Adipocyte (in vitro differentiated cells): ENCODE measurements around the gene VOPP1.

Experiments
- DNase-seq: peaks from one replicate; pipeline ENCODE4 v3.0.0-alpha.2; 2015; ENCODE audit warnings: low read depth
- H3K27me3 ChIP-seq: replicated peaks from 2 replicates; pipeline ENCODE4 v1.7.0; 2013; ENCODE audit warnings: mild to moderate bottlenecking, low read length, moderate library complexity; ENCODE audit not compliant: control insufficient read depth, insufficient read depth
- H3K36me3 ChIP-seq: 2 replicates; pipeline ENCODE4 v1.7.0; 2013; ENCODE audit warnings: low read length, mild to moderate bottlenecking, moderate library complexity; ENCODE audit not compliant: control insufficient read depth, insufficient read depth, severe bottlenecking
- H3K4me1 ChIP-seq: 2 replicates; pipeline ENCODE4 v1.7.0; 2013; ENCODE audit warnings: mild to moderate bottlenecking, low read length, moderate library complexity; ENCODE audit not compliant: control insufficient read depth, insufficient read depth
- H3K4me3 ChIP-seq: 2 replicates; pipeline ENCODE4 v1.7.0; 2013; ENCODE audit warnings: mild to moderate bottlenecking, low read length, moderate library complexity
- H3K9ac ChIP-seq: 2 replicates; pipeline ENCODE4 v1.7.0; 2013; ENCODE audit warnings: mild to moderate bottlenecking, low read length, moderate library complexity
- H3K9me3 ChIP-seq: 2 replicates; pipeline ENCODE4 v1.7.0; 2013; ENCODE audit warnings: mild to moderate bottlenecking, low read length, moderate library complexity; ENCODE audit not compliant: control insufficient read depth

VOPP1 gene

DNA sequence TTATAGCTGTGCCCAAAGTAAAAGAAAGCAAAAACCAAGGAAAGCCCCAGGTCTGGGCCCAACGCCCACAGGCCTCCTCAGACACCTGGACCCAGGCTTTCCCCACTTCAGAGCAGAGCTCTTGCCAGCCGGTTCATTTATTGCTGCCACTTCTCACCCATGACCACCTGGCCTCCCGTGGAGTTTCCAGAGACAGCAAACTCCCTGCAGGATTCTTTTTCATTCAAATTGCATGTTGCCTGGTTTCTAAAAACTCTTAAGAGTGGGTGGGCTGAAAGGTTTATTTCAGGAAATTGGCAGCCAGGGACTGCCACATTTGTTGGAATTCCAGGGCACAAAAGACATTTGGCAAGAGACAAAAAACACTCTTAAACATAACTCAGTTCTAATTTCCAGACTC, 4.7 kb downstream of the VOPP1 start:
- Histone ChIP-seq H3K4me1 (peaks cover 30% of the 10 kb centered on the region), H3K27me3 (no peaks in the 10 kb centered on the region), H3K9me3 (no peaks in the 10 kb centered on the region), H3K36me3 (no peaks in the 10 kb centered on the region), H3K4me3 (no peak overlapping the region), H3K9ac (no peak overlapping the region)
- no peak for DNase-seq

DNA sequence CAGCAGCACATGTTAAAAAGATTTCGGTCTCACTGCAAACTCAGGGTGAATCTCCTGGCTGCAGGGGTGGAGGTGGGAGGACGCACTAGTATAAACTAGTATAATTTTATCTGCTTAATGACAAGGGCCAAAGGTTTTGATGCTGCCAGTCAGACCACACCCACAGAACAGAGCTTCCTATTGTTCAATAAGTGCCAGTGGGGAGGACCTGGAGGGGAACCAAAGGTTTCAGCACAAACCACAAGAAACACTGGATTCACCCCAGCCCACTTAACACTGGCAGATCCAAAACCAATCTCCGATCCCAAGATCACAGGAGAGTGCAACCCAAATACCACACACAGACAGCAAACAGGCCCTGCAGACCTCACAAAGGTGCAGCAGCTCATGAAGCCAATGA, 6.6 kb downstream of the VOPP1 start:
- Histone ChIP-seq H3K36me3 (no peaks in the 10 kb centered on the region), H3K4me1 (peaks cover 30% of the 10 kb centered on the region), H3K4me3 (no peak overlapping the region), H3K27me3 (no peaks in the 10 kb centered on the region), H3K9ac (no peak overlapping the region), H3K9me3 (no peaks in the 10 kb centered on the region)
- no peak for DNase-seq

DNA sequence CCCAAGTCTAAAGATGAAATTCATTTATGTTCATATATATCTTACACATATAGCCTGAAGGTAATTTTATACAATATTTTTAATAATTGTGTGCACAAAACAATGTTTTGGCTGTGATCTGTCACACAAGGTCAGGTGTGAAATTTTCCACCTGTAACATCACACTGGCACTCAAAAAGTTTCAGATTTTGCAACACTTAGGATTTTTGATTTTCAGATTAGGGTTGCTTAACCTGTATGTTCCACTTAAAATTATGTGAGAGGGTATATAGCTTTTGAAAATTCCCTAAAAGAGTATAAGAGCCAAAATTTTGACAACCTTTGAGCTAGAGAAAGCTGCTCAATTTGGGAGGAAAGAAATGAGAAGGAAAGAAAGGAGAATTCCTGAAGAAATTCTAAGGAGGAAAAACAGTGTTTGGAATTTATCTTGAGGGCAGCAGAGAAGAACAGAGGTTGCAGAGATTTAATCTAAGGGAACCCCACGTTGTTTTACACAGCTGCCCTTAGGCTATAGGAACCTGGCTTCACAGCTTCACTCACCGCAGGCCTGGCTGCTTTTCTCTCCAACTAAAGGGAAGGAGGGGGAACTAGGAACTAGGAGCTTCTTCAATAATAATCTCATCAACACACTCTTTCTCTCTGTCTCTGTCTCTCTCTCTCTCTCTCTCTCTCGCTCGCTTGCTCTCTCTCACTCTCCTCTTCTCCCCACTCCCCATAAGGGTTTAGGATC, 8.5 kb downstream of the VOPP1 start:
- no peaks in the 10 kb centered on the region for H3K27me3 ChIP-seq
- H3K9ac ChIP-seq, result no peak overlapping the region
- H3K9me3 ChIP-seq, result no peaks in the 10 kb centered on the region
- H3K4me1 ChIP-seq, result peaks cover 19% of the 10 kb centered on the region
- H3K4me3 ChIP-seq, result no peak overlapping the region
- DNase-seq, result peak; percentile 47
- H3K36me3 ChIP-seq, result no peaks in the 10 kb centered on the region

DNA sequence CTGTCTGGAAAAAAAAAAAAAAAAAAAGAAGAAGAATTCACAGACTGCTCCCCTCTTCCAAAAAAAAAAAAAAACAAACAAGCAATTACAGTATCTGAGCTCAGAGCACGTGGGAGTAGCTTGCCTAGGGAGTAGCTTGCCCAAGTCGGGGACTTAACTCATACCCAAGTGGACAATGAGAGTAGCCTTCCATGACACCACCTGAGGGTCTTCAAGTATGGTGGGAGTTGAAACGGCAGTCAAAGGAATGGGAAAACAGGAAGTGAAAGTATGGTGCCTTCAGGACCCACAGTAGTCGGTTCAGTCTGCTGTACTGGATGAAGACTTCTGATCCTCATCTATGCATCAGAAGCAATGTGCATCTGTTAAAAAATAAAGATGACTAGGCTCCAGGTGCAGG, 10.6 kb downstream of the VOPP1 start:
- Histone ChIP-seq H3K9me3 (no peaks in the 10 kb centered on the region), H3K4me3 (no peak overlapping the region), H3K4me1 (peaks cover 9% of the 10 kb centered on the region), H3K27me3 (no peaks in the 10 kb centered on the region), H3K9ac (no peak overlapping the region), H3K36me3 (no peaks in the 10 kb centered on the region)
- DNase-seq, result no peak

DNA sequence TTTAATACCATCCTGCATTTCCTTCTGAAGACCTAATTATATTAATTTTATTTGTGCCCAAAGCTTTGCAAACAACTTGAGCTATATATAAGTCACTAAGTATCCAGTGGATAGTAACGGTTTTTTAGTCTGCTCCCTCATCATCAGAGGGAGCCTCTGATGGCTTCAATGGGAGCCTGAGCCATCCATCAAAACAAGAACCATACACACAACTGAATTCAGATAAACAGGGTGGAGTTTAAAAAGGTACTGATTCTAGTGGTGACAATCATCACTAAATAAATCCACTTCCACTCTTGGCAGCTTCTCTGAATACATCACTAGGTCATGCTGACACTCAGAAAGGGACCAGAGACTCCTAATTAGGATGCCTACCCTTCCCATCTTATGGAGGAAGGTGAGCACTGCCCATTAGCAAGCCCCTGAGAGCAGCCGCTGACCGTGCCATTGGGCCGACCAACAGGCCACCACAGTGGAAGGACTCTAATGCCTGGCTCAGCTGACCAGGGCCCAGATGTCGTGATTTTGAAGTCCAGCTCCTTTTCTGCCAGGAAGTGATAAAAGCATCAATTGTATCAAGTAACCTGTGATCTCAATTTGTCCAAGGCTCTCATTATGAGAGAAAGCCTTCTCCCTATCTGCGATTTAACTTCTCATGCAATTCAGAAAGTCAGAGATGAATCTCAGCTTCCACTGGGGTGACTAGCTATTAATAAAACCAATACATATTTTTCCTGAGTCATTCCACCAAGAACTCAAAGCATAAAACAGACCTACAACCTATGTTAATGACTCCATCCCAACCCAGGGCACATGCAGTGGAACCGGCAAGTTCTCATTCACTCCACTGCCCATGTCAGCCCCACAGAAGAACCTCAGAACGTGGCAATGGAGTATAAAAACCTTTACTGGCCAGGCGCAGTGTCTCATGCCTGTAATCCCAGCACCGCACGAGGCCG, 13.1 kb downstream of the VOPP1 start:
- Histone ChIP-seq H3K27me3 (no peaks in the 10 kb centered on the region), H3K9ac (no peak overlapping the region), H3K4me3 (no peak overlapping the region), H3K36me3 (no peaks in the 10 kb centered on the region), H3K9me3 (no peaks in the 10 kb centered on the region), H3K4me1 (peaks cover 9% of the 10 kb centered on the region)
- no peak for DNase-seq

DNA sequence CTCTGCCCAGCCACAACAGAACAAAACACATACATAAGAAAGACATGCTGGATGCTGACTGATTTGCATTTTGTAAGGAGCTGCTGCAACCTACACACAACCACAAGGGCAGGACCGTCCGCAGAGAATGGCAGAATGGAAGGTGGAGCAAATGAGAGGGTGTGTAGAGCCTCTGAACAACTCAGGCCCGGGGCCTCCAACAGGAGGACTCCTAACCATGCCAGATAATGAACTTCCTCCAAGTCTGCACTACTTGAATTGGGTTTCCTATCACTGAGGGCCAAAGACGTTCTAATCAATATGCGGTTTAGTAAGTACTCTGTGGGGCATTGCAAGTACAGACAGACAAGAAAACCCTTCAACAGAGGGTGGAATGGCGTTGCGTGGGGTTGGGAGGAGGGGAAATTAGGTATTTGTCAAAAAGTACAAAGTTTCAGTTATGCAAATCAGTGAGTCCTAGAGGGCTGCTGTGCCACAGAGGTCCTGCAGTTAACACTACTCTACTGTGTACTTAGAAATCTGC, 14.6 kb downstream of the VOPP1 start:
- H3K27me3 ChIP-seq, result no peaks in the 10 kb centered on the region
- H3K9ac ChIP-seq, result no peak overlapping the region
- H3K4me1 ChIP-seq, result no peaks in the 10 kb centered on the region
- DNase-seq, result no peak
- no peaks in the 10 kb centered on the region for H3K36me3 ChIP-seq
- H3K4me3 ChIP-seq, result no peak overlapping the region
- H3K9me3 ChIP-seq, result no peaks in the 10 kb centered on the region

DNA sequence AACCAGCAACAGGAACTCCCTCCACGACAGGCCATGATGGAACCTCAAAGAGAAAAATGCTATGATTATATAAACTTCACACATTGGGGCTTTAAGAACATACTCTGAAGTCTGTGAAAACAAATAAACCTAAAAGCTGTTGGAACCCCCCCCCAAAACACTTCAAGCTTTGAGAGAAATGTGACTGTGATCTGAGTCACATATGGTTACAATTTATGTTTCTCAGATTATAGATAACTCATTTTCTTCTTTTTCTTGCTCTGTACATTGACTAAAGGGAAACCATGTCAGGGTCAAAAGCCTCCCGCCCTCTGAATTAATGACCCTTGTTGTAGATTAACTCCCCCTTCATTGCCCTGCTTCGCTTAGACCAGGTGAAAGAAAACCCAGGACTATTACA, 15.8 kb downstream of the VOPP1 start:
- no peaks in the 10 kb centered on the region for H3K36me3 ChIP-seq
- no peak for DNase-seq
- no peak overlapping the region for H3K9ac ChIP-seq
- H3K4me1 ChIP-seq, result no peaks in the 10 kb centered on the region
- H3K27me3 ChIP-seq, result no peaks in the 10 kb centered on the region
- H3K9me3 ChIP-seq, result no peaks in the 10 kb centered on the region
- no peak overlapping the region for H3K4me3 ChIP-seq

DNA sequence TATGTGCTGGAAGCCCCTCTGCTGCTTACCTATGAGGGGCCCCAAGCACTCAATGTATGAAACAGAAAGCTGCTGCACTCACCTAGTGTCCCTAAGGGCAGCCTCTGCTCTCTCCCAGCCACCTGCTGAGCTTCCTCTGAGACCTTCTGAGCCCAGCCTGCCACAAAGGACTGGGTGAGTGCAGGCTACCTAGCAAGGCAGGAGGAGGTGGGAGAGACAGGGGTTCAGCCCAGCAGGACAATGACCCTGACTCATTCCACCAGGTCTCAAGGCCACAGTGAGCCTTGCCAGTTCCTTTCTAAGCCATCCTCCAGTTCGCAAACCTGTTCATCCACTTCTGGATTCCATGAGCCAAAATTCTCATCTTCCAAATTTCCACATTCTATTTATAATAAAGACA, 16.3 kb downstream of the VOPP1 start:
- no peaks in the 10 kb centered on the region for H3K36me3 ChIP-seq
- no peak for DNase-seq

DNA sequence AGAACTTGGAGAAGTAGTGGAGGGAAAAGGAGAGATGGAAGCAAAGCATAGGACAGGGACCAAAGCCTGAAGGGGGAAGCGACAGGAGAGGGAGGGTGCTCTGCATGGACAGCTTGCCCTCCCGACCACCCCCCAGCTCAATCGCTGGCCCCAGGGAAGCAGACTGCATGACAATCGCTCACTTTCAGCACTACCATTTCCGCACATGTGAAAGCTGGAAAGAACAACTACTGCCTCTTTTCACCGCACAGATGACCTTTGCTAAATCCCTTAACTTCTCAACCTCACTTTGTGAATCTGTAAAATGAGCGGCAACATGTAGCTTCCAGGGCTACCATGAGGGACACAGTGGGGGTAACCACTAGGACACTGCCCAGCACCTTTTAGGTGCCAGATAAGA, 17.1 kb downstream of the VOPP1 start:
- H3K4me3 ChIP-seq, result no peak overlapping the region
- no peaks in the 10 kb centered on the region for H3K36me3 ChIP-seq
- H3K9me3 ChIP-seq, result no peaks in the 10 kb centered on the region
- no peak for DNase-seq
- no peaks in the 10 kb centered on the region for H3K4me1 ChIP-seq
- no peak overlapping the region for H3K9ac ChIP-seq
- H3K27me3 ChIP-seq, result no peaks in the 10 kb centered on the region

More for the DNA sequence above, 16.3 kb downstream of the VOPP1 start:
- H3K4me3 ChIP-seq, result no peak overlapping the region
- no peaks in the 10 kb centered on the region for H3K27me3 ChIP-seq
- H3K9me3 ChIP-seq, result no peaks in the 10 kb centered on the region
- H3K9ac ChIP-seq, result no peak overlapping the region
- H3K4me1 ChIP-seq, result no peaks in the 10 kb centered on the region

DNA sequence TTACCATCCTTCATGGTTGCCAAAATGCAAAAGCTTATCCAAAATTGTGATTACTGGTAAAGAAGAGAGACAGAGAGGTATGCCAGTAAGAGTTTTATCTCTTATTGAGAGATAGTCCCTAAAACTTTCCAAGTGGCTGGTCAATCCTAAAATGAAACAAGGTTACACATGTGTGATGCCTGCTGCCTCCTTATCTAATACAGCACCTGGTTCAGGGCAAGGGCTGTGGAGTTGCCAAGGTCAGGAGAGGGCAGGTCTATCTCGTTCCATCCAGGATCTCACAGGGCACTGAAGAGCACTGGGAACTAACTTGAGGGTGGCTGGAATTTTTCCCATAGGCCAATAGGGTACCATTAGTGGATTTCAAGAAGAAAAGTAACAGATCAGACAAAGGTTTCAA, 18.3 kb downstream of the VOPP1 start:
- no peaks in the 10 kb centered on the region for H3K36me3 ChIP-seq
- H3K27me3 ChIP-seq, result no peaks in the 10 kb centered on the region
- no peak overlapping the region for H3K4me3 ChIP-seq
- no peak overlapping the region for H3K9ac ChIP-seq
- H3K9me3 ChIP-seq, result no peaks in the 10 kb centered on the region
- H3K4me1 ChIP-seq, result no peaks in the 10 kb centered on the region
- DNase-seq, result no peak

DNA sequence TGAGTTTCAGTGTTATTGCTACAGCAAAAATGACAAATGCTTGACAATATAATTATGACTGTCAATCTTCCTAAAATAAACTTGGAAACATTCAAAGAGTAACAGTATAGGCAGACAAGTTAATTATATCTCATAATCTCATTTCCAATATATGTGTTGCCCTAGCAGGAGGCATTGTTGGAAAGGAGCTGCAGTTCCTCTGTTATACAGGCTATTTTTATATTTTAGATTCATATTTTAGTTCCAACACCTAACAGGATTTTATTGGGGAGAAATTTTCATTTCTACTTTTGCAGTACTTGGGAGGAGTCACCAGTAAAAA, 19.3 kb downstream of the VOPP1 start:
- H3K4me3 ChIP-seq, result no peak overlapping the region
- H3K36me3 ChIP-seq, result no peaks in the 10 kb centered on the region
- no peaks in the 10 kb centered on the region for H3K9me3 ChIP-seq
- no peaks in the 10 kb centered on the region for H3K27me3 ChIP-seq
- H3K9ac ChIP-seq, result no peak overlapping the region
- H3K4me1 ChIP-seq, result no peaks in the 10 kb centered on the region
- DNase-seq, result no peak
